ENCODE results near the gene CHCHD5. TPM values are rescaled to one million over a fixed set of nuclear protein-coding genes. Genes with fewer than 3 reads are reported as not detected.

CHCHD5 gene
- total RNA-seq, 1 donor from 2014 or later, result 33.2 TPM

- TF ChIP-seq CTCF (IDR thresholded peaks at IDR 0.05; ENCODE audit: unreplicated experiment), result no peak
- H3K27ac Mint-ChIP-seq, result peak overlapping the region; percentile 100
- peak overlapping the region; percentile 97 for H3K4me3 Mint-ChIP-seq
- no peaks in the 10 kb centered on the region for H3K27me3 Mint-ChIP-seq (ENCODE audit: low read depth)
- peaks cover 15% of the 10 kb centered on the region for H3K36me3 Mint-ChIP-seq
- H3K9me3 Mint-ChIP-seq, result no peaks in the 10 kb centered on the region
- H3K4me1 Mint-ChIP-seq, result peaks cover 21% of the 10 kb centered on the region
- DNase-seq (ENCODE audit: low spot score in 2 of 2, unreplicated experiment in 2 of 2), result no peak
Measured at GRCh38 chr2:112583497-112584133, 794 bp upstream of the CHCHD5 start.

GRCh38 chr2:112584891-112585250, 462 bp downstream of the CHCHD5 start:
- Mint-ChIP-seq H3K9me3 (no peaks in the 10 kb centered on the region), H3K4me1 (peaks cover 21% of the 10 kb centered on the region), H3K4me3 (peak overlapping the region; percentile 97), H3K27ac (peak overlapping the region; percentile 100), H3K36me3 (peaks cover 18% of the 10 kb centered on the region), H3K27me3 (ENCODE audit: low read depth) (no peaks in the 10 kb centered on the region)
- no peak for DNase-seq (ENCODE audit: low spot score in 2 of 2, unreplicated experiment in 2 of 2)
- TF ChIP-seq CTCF (IDR thresholded peaks at IDR 0.05; ENCODE audit: unreplicated experiment), result no peak

GRCh38 chr2:112585400-112585799, 991 bp downstream of the CHCHD5 start:
- H3K27ac Mint-ChIP-seq, result peak overlapping the region; percentile 100
- peaks cover 21% of the 10 kb centered on the region for H3K4me1 Mint-ChIP-seq
- TF ChIP-seq CTCF (IDR thresholded peaks at IDR 0.05; ENCODE audit: unreplicated experiment), result no peak
- H3K4me3 Mint-ChIP-seq, result peak overlapping the region; percentile 97
- H3K9me3 Mint-ChIP-seq, result no peaks in the 10 kb centered on the region
- peaks cover 20% of the 10 kb centered on the region for H3K36me3 Mint-ChIP-seq
- H3K27me3 Mint-ChIP-seq (ENCODE audit: low read depth), result no peaks in the 10 kb centered on the region
- DNase-seq (ENCODE audit: low spot score in 2 of 2, unreplicated experiment in 2 of 2), result no peak

GRCh38 chr2:112585873-112586464, 1.6 kb downstream of the CHCHD5 start:
- peak overlapping the region; percentile 46 for H3K4me3 Mint-ChIP-seq
- H3K27ac Mint-ChIP-seq, result no peak overlapping the region
- H3K4me1 Mint-ChIP-seq, result peaks cover 21% of the 10 kb centered on the region
- no peaks in the 10 kb centered on the region for H3K27me3 Mint-ChIP-seq (ENCODE audit: low read depth)
- H3K36me3 Mint-ChIP-seq, result peaks cover 21% of the 10 kb centered on the region
- no peak for DNase-seq (ENCODE audit: low spot score in 2 of 2, unreplicated experiment in 2 of 2)
- H3K9me3 Mint-ChIP-seq, result no peaks in the 10 kb centered on the region
- no peak for TF ChIP-seq CTCF (IDR thresholded peaks at IDR 0.05; ENCODE audit: unreplicated experiment)

GRCh38 chr2:112588611-112589045, 4.2 kb downstream of the CHCHD5 start:
- H3K36me3 Mint-ChIP-seq, result peaks cover 32% of the 10 kb centered on the region
- no peak for DNase-seq (ENCODE audit: low spot score in 2 of 2, unreplicated experiment in 2 of 2)
- TF ChIP-seq CTCF (IDR thresholded peaks at IDR 0.05; ENCODE audit: unreplicated experiment), result no peak
- H3K9me3 Mint-ChIP-seq, result no peaks in the 10 kb centered on the region
- no peaks in the 10 kb centered on the region for H3K27me3 Mint-ChIP-seq (ENCODE audit: low read depth)
- no peak overlapping the region for H3K4me3 Mint-ChIP-seq
- no peak overlapping the region for H3K27ac Mint-ChIP-seq
- peaks cover 19% of the 10 kb centered on the region for H3K4me1 Mint-ChIP-seq
